HG03139 (cell line): ENCODE measurements around the gene ELL2.
A peak's percentile ranks its signal among the peaks of the same experiment; 100 is the strongest.

Experiments used
- ATAC-seq: cut with Tn5 transposase; IDR thresholded peaks from one replicate; pipeline ENCODE4 v1.9.1; 2021; ENCODE audit not compliant: unreplicated experiment

ELL2 gene

GRCh38 chr5:95956900-95957293 lies 4.8 kb downstream of the ELL2 start:
- no peak for ATAC-seq

GRCh38 chr5:95956021-95956899 lies 5.4 kb downstream of the ELL2 start:
- no peak for ATAC-seq

- no peak for ATAC-seq
These were observed 6.9 kb downstream of the ELL2 start for GRCh38 chr5:95954716-95955115.

GRCh38 chr5:95953021-95953702 lies 8.5 kb downstream of the ELL2 start:
- no peak for ATAC-seq

- ATAC-seq = no peak
These were observed 9.7 kb downstream of the ELL2 start for GRCh38 chr5:95951916-95952315.

GRCh38 chr5:95949810-95950209 lies 11.8 kb downstream of the ELL2 start:
- ATAC-seq = peak; percentile 82

- no peak for ATAC-seq
These were observed 13.0 kb downstream of the ELL2 start for GRCh38 chr5:95948631-95949030.

- no peak for ATAC-seq
These were observed 15.2 kb downstream of the ELL2 start for GRCh38 chr5:95946451-95946850.

- ATAC-seq = no peak
These were observed 18.7 kb downstream of the ELL2 start for GRCh38 chr5:95942968-95943367.

- no peak for ATAC-seq
These were observed 19.2 kb downstream of the ELL2 start for GRCh38 chr5:95942414-95942813.

- no peak for ATAC-seq
These were observed 19.9 kb downstream of the ELL2 start for GRCh38 chr5:95941756-95942155.

- no peak for ATAC-seq
These were observed 20.6 kb downstream of the ELL2 start for GRCh38 chr5:95940758-95941682.

- peak; percentile 62 for ATAC-seq
These were observed 22.2 kb downstream of the ELL2 start for GRCh38 chr5:95939465-95939864.

GRCh38 chr5:95938766-95939165 lies 22.9 kb downstream of the ELL2 start:
- ATAC-seq = no peak

GRCh38 chr5:95938347-95938746 lies 23.3 kb downstream of the ELL2 start:
- ATAC-seq = no peak

GRCh38 chr5:95937607-95938152 lies 24.0 kb downstream of the ELL2 start:
- no peak for ATAC-seq

GRCh38 chr5:95936812-95937397 lies 24.7 kb downstream of the ELL2 start:
- no peak for ATAC-seq

GRCh38 chr5:95935553-95936100 lies 26.0 kb downstream of the ELL2 start:
- no peak for ATAC-seq

GRCh38 chr5:95934207-95934804 lies 27.3 kb downstream of the ELL2 start:
- ATAC-seq = no peak

- ATAC-seq = no peak
These were observed 28.7 kb downstream of the ELL2 start for GRCh38 chr5:95932941-95933340.
